IMR-90 (cell line): ENCODE data around the gene FAIM2. TPM values are rescaled to one million over a fixed set of nuclear protein-coding genes. Genes with fewer than 3 reads are reported as not detected.

Experiments
- ATAC-seq: fragments of 200-7000 bp; cut with Tn5 transposase; 2 replicates; pipeline ENCODE4 v1.9.1; 2020; ENCODE audit warnings: low read depth, mild to moderate bottlenecking, moderate library complexity
- BruUV-seq: library from RNA; stranded (reverse); fragments of 400-500 nt; replicated peaks from 2 replicates; lab custom pipeline; 2021; lab: Mats Ljungman, UMichigan
- CTCF ChIA-PET: fragments of 300-600 bp; formaldehyde crosslinking; extraction: SDS; loops from one replicate; lab custom pipeline; 2021; ENCODE audit warnings: antibody characterized with exemption; lab: Yijun Ruan, JAX
- POLR2A ChIA-PET: fragments of 300-600 bp; sonication (Branson Sonifier 250); formaldehyde crosslinking; loops from one replicate; lab custom pipeline; 2022; ENCODE audit warnings: antibody characterized with exemption; ENCODE audit not compliant: unreplicated experiment; lab: Charles Lee
- DNase-seq: peaks from one replicate; pipeline ENCODE4 v3.0.0; 2013
- H2AFZ ChIP-seq: replicated peaks from 2 replicates; pipeline ENCODE3; 2013; ENCODE audit warnings: low read length, mild to moderate bottlenecking; ENCODE audit not compliant: poor library complexity
- H2AK5ac ChIP-seq: 2 replicates; pipeline ENCODE4 v1.6.1; 2013; ENCODE audit warnings: low read depth, low read length, inconsistent platforms
- H2AK9ac ChIP-seq: replicated peaks from 2 replicates; pipeline ENCODE3; 2013; ENCODE audit warnings: mild to moderate bottlenecking, low read depth, low read length, moderate library complexity; ENCODE audit not compliant: poor library complexity
- H2BK120ac ChIP-seq: 2 replicates; pipeline ENCODE4 v1.6.1; 2013; ENCODE audit warnings: low read depth, low read length, inconsistent platforms
- H2BK15ac ChIP-seq: 3 replicates; pipeline ENCODE4 v1.6.1; 2013; ENCODE audit warnings: low read depth, low read length, inconsistent platforms
- H2BK20ac ChIP-seq: 2 replicates; pipeline ENCODE4 v1.6.1; 2013; ENCODE audit warnings: low read depth, mild to moderate bottlenecking, inconsistent platforms, low read length, moderate library complexity
- H2BK5ac ChIP-seq: 2 replicates; pipeline ENCODE4 v1.6.1; 2013; ENCODE audit warnings: mild to moderate bottlenecking, low read depth, low read length, inconsistent platforms; ENCODE audit not compliant: poor library complexity, severe bottlenecking
- H3K14ac ChIP-seq: replicated peaks from 2 replicates; pipeline ENCODE4 v1.6.1; 2013; ENCODE audit warnings: low read depth, low read length, inconsistent platforms
- H3K18ac ChIP-seq: 2 replicates; pipeline ENCODE4 v1.6.1; 2013; ENCODE audit warnings: low read depth, low read length, control low read depth
- H3K23ac ChIP-seq: 2 replicates; pipeline ENCODE4 v1.6.1; 2013; ENCODE audit warnings: low read depth, low read length, inconsistent platforms
- H3K27ac ChIP-seq: 2 replicates; pipeline ENCODE4 v1.5.1; 2013; ENCODE audit warnings: mild to moderate bottlenecking, control low read depth, low read length; ENCODE audit not compliant: insufficient read depth
- H3K27me3 ChIP-seq: 2 replicates; pipeline ENCODE4 v1.6.1; 2013; ENCODE audit warnings: low read length; ENCODE audit not compliant: control insufficient read depth, insufficient read depth
- H3K36me3 ChIP-seq: 2 replicates; pipeline ENCODE4 v1.6.1; 2013; ENCODE audit warnings: low read length, mixed read lengths; ENCODE audit not compliant: control insufficient read depth, insufficient read depth
- H3K4ac ChIP-seq: 2 replicates; pipeline ENCODE4 v1.6.1; 2013; ENCODE audit warnings: low read depth, low read length, inconsistent platforms
- H3K4me1 ChIP-seq: 2 replicates; pipeline ENCODE4 v1.6.1; 2013; ENCODE audit warnings: low read length, mixed read lengths; ENCODE audit not compliant: control insufficient read depth, insufficient read depth
- H3K4me2 ChIP-seq: 2 replicates; pipeline ENCODE4 v1.6.1; 2013; ENCODE audit warnings: low read depth, mild to moderate bottlenecking, control low read depth, low read length, moderate library complexity
- H3K4me3 ChIP-seq: 2 replicates; pipeline ENCODE4 v1.5.1; 2013; ENCODE audit warnings: low read depth, mild to moderate bottlenecking, control low read depth, low read length, moderate library complexity; ENCODE audit not compliant: insufficient read depth
- H3K56ac ChIP-seq: 2 replicates; pipeline ENCODE4 v1.6.1; 2013; ENCODE audit warnings: low read length, inconsistent platforms; ENCODE audit not compliant: insufficient read depth; ENCODE audit errors: extremely low read depth
- H3K79me1 ChIP-seq, 2 experiments: 2 replicates each; pipeline ENCODE4 v1.6.1; 2013; ENCODE audit warnings: low read length in 2 of 2, inconsistent platforms in 1 of 2, low read depth in 1 of 2
- H3K9ac ChIP-seq: 2 replicates; pipeline ENCODE4 v1.6.1; 2013; ENCODE audit warnings: low read depth, low read length, control low read depth
- H3K9me1 ChIP-seq: 2 replicates; pipeline ENCODE4 v1.6.1; 2013; ENCODE audit warnings: low read length, inconsistent platforms; ENCODE audit not compliant: insufficient read depth
- H3K9me3 ChIP-seq: 2 replicates; pipeline ENCODE4 v1.6.1; 2013; ENCODE audit warnings: low read length; ENCODE audit not compliant: control insufficient read depth, insufficient read depth
- H4K20me1 ChIP-seq: 2 replicates; pipeline ENCODE4 v1.6.1; 2013; ENCODE audit warnings: low read length, inconsistent platforms; ENCODE audit not compliant: insufficient read depth
- H4K5ac ChIP-seq: 2 replicates; pipeline ENCODE4 v1.6.1; 2013; ENCODE audit warnings: mild to moderate bottlenecking, low read depth, low read length, control low read depth
- H4K8ac ChIP-seq, 2 experiments: 2 replicates each; pipeline ENCODE4 v1.6.1; 2013; ENCODE audit warnings: low read depth in 2 of 2, low read length in 2 of 2, control low read depth in 1 of 2, inconsistent platforms in 1 of 2
- H4K91ac ChIP-seq: 2 replicates; pipeline ENCODE4 v1.6.1; 2013; ENCODE audit warnings: low read depth, low read length, inconsistent platforms; ENCODE audit not compliant: insufficient read depth
- BHLHE40 ChIP-seq: fragments of 150-350 bp; IDR thresholded peaks from 2 replicates; pipeline ENCODE4 v1.6.1; 2016; ENCODE audit warnings: mild to moderate bottlenecking, low read depth, low read length
- CEBPB ChIP-seq: IDR thresholded peaks from 2 replicates; pipeline ENCODE4 v1.6.1; 2012; ENCODE audit warnings: low read depth, low read length, improper control_type of control experiment
- CHD1 ChIP-seq: IDR thresholded peaks from 2 replicates; pipeline ENCODE4 v1.6.1; 2012; ENCODE audit warnings: low read depth, low read length, improper control_type of control experiment
- ELK1 ChIP-seq: fragments of 150-350 bp; IDR thresholded peaks from 2 replicates; pipeline ENCODE4 v1.6.1; 2016; ENCODE audit warnings: low read depth, mild to moderate bottlenecking, low read length, moderate library complexity, borderline replicate concordance
- FOS ChIP-seq: fragments of 150-350 bp; IDR thresholded peaks from 2 replicates; pipeline ENCODE4 v1.6.1; 2016; ENCODE audit warnings: low read depth, low read length
- MAFK ChIP-seq: IDR thresholded peaks from 2 replicates; pipeline ENCODE4 v1.6.1; 2012; ENCODE audit warnings: low read depth, low read length, improper control_type of control experiment
- MAZ ChIP-seq: IDR thresholded peaks from 2 replicates; pipeline ENCODE4 v1.6.1; 2012; ENCODE audit warnings: low read depth, mild to moderate bottlenecking, low read length, improper control_type of control experiment, moderate library complexity, borderline replicate concordance
- MXI1 ChIP-seq: IDR thresholded peaks from 2 replicates; pipeline ENCODE4 v1.6.1; 2012; ENCODE audit warnings: low read depth, mild to moderate bottlenecking, low read length, moderate library complexity, borderline replicate concordance
- NFE2L2 ChIP-seq: fragments of 150-350 bp; IDR thresholded peaks from 2 replicates; pipeline ENCODE4 v1.6.1; 2016; ENCODE audit warnings: low read depth, mild to moderate bottlenecking, low read length
- WGBS, 2 experiments: methylation state at CpG; one replicate each; pipeline versions ENCODE4 v1.1.5 to v1.1.7; 2013; ENCODE audit warnings: missing lambda C conversion rate in 2 of 2; ENCODE audit not compliant: insufficient read length in 1 of 2; ENCODE audit errors: extremely low coverage in 2 of 2; 5-methylcytosine and 5-hydroxymethylcytosine counted together
- dilution Hi-C: fragments of 300-500 bp; cut with HindIII; formaldehyde crosslinking; loops from one replicate; pipeline ENCODE4 v1.14.3; 2018; ENCODE audit warnings: low sequenced_read_pairs; ENCODE audit not compliant: unreplicated experiment
- in situ Hi-C: fragments of 300-500 bp; cut with MboI; formaldehyde crosslinking; loops from 3 replicates; pipeline ENCODE4 v1.14.3; 2019; ENCODE audit warnings: low sequenced_read_pairs, inconsistent platforms, mixed read lengths
- intact Hi-C: fragments of 100-400 bp; cut with micrococcal nuclease; formaldehyde crosslinking; loops from 2 replicates; pipeline ENCODE4 v1.10.0; 2022
- polyA plus RNA-seq, 3 experiments: library from polyadenylated mRNA; depleted of rRNA; stranded (reverse); fragments of >200 nt; gene quantifications; 2 replicates each; pipeline ENCODE4 v1.2.3, GENCODE V29; 2012; ENCODE audit warnings: low replicate concordance in 1 of 3
- total RNA-seq: library from RNA; depleted of rRNA; stranded (reverse); fragments of >200 nt; gene quantifications from 2 replicates; pipeline ENCODE4 v1.2.3, GENCODE V29; 2012
- TF ChIP-seq, protein P1 (sequence below): conservative IDR thresholded peaks from 2 replicates; pipeline ENCODE4 v1.5.1; 2012; ENCODE audit warnings: mild to moderate bottlenecking, low read depth, low read length, improper control_type of control experiment

FAIM2 gene
- total and polyA plus RNA-seq, 2 of the 4 experiments (the other 2 are of a cell fraction): 0.72 to 5.3 TPM

DNA sequence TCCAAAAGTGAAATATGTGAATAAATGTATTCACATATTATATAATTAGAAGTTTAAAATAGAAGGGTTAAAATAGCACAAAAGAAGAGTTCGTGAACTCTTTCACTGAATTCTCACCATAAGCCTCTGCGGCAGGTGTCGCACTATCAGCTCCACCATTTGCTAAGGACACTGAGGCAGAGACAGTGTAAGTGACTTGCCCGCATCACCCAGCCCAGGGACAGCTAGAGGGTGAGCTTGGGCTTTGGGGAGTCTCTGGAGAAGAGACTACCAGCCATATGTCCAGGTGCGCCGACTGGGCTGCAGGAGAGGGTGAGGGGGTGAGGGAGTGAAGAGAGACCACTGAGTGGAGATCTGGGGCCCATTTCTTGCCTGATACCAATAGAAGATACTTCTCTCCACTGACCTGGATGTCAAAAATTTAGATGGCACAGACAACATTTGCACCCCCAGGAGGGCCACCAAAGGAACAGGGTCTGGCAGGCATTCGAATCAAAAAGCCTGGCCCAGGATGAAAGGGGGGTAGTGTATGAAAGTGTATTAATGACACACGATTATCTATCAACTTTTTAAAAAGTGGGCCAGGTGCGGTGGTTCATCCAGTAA, 28.5 kb downstream of the FAIM2 start:
- no peak overlapping the region for H3K9ac ChIP-seq
- peaks cover 4% of the 10 kb centered on the region for H3K4me1 ChIP-seq
- H4K91ac ChIP-seq: no peak overlapping the region
- H3K4me2 ChIP-seq: no peak overlapping the region
- no peak overlapping the region for H3K27ac ChIP-seq
- dilution Hi-C loops (no loop called here), in situ Hi-C loops (no loop called here), intact Hi-C loops (no loop called here)
- H2BK120ac ChIP-seq: no peak overlapping the region
- H3K4ac ChIP-seq: no peak overlapping the region
- H2AK9ac ChIP-seq: no peak overlapping the region
- no peaks in the 10 kb centered on the region; the same call in 1 of the 2 replicates for H3K9me1 ChIP-seq
- H4K8ac ChIP-seq: no peak overlapping the region
- no peak overlapping the region for H2BK15ac ChIP-seq
- ATAC-seq: no peak
- no peak overlapping the region for H3K4me3 ChIP-seq
- no peak overlapping the region for H4K5ac ChIP-seq
- TF ChIP-seq MAFK (no peak), ELK1 (no peak), CEBPB (no peak), CHD1 (no peak), MAZ (no peak), FOS (no peak), NFE2L2 (no peak), BHLHE40 (no peak), MXI1 (no peak)
- TF ChIP-seq, protein P1, sequence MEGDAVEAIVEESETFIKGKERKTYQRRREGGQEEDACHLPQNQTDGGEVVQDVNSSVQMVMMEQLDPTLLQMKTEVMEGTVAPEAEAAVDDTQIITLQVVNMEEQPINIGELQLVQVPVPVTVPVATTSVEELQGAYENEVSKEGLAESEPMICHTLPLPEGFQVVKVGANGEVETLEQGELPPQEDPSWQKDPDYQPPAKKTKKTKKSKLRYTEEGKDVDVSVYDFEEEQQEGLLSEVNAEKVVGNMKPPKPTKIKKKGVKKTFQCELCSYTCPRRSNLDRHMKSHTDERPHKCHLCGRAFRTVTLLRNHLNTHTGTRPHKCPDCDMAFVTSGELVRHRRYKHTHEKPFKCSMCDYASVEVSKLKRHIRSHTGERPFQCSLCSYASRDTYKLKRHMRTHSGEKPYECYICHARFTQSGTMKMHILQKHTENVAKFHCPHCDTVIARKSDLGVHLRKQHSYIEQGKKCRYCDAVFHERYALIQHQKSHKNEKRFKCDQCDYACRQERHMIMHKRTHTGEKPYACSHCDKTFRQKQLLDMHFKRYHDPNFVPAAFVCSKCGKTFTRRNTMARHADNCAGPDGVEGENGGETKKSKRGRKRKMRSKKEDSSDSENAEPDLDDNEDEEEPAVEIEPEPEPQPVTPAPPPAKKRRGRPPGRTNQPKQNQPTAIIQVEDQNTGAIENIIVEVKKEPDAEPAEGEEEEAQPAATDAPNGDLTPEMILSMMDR: no peak
- no TSS peak for BruUV-seq
- H3K14ac ChIP-seq: no peak overlapping the region
- no peak for DNase-seq
- H3K18ac ChIP-seq: no peak overlapping the region
- POLR2A ChIA-PET: no interaction called here
- H3K9me3 ChIP-seq: no peaks in the 10 kb centered on the region
- H2AFZ ChIP-seq: no peak overlapping the region
- CTCF ChIA-PET: no interaction called here
- no peak overlapping the region for H2BK20ac ChIP-seq
- no peaks in the 10 kb centered on the region for H4K20me1 ChIP-seq
- H3K23ac ChIP-seq: no peak overlapping the region
- H3K56ac ChIP-seq: no peak overlapping the region
- no peaks in the 10 kb centered on the region for H3K36me3 ChIP-seq
- H3K27me3 ChIP-seq: peaks cover 13% of the 10 kb centered on the region
- H2AK5ac ChIP-seq: no peak overlapping the region
- 100% methylated on average over 4 of the region's 9 CpGs; no CpG with 5 or more reads in 1 of the 2 experiments for WGBS, 2 experiments
- no peaks in the 10 kb centered on the region for H3K79me1 ChIP-seq
- H2BK5ac ChIP-seq: no peak overlapping the region
